NCI-H2196 treated with DMSO at 0.1 percent for 48 hours (cell line): ENCODE results near the gene NRSN1.
"Not testable (repeated sequence)": the region's sequence is repeated elsewhere in the genome, so short reads cannot be mapped to it uniquely, and the experiment has no call there.

ENCODE experiments used
- DNase-seq: peaks from one replicate; lab custom pipeline; 2025; ENCODE audit not compliant: unreplicated experiment; lab: John Stamatoyannopoulos, UW

The NRSN1 gene

GRCh38 chr6:24140591-24140990 lies 14.6 kb downstream of the NRSN1 start:
- DNase-seq, result no peak

GRCh38 chr6:24142733-24143132 lies 16.7 kb downstream of the NRSN1 start:
- not testable (repeated sequence) for DNase-seq

- DNase-seq, result no peak
Observed at GRCh38 chr6:24145690-24146131, 19.7 kb downstream of the NRSN1 start.

- DNase-seq, result no peak
Observed at GRCh38 chr6:24146871-24147270, 20.9 kb downstream of the NRSN1 start.

- no peak for DNase-seq
Observed at GRCh38 chr6:24147511-24148153, 21.6 kb downstream of the NRSN1 start.

- DNase-seq, result no peak
Observed at GRCh38 chr6:24148154-24148570, 22.1 kb downstream of the NRSN1 start.

- DNase-seq, result no peak
Observed at GRCh38 chr6:24148684-24149083, 22.7 kb downstream of the NRSN1 start.

- DNase-seq, result no peak
Observed at GRCh38 chr6:24149296-24149695, 23.3 kb downstream of the NRSN1 start.

GRCh38 chr6:24149836-24150235 lies 23.8 kb downstream of the NRSN1 start:
- no peak for DNase-seq

GRCh38 chr6:24152014-24152413 lies 26.0 kb downstream of the NRSN1 start:
- DNase-seq, result no peak

GRCh38 chr6:24154121-24154520 lies 28.1 kb downstream of the NRSN1 start:
- DNase-seq, result no peak

- DNase-seq, result no peak
Observed at GRCh38 chr6:24157886-24158285, 31.9 kb downstream of the NRSN1 start.

GRCh38 chr6:24183584-24183983 lies 57.6 kb downstream of the NRSN1 start:
- DNase-seq, result no peak

GRCh38 chr6:24186349-24186748 lies 60.3 kb downstream of the NRSN1 start:
- no peak for DNase-seq

GRCh38 chr6:24187965-24188577 lies 62.1 kb downstream of the NRSN1 start:
- no peak for DNase-seq

GRCh38 chr6:24188578-24189080 lies 62.6 kb downstream of the NRSN1 start:
- no peak for DNase-seq

- no peak for DNase-seq
Observed at GRCh38 chr6:24191346-24191745, 65.3 kb downstream of the NRSN1 start.

- DNase-seq, result no peak
Observed at GRCh38 chr6:24193364-24193763, 67.3 kb downstream of the NRSN1 start.

- no peak for DNase-seq
Observed at GRCh38 chr6:24194978-24195700, 69.1 kb downstream of the NRSN1 start.

GRCh38 chr6:24195836-24196597 lies 70.0 kb downstream of the NRSN1 start:
- DNase-seq, result no peak
